ENCODE measurements around the gene UQCR11. TPM values are rescaled to one million over a fixed set of nuclear protein-coding genes. Genes with fewer than 3 reads are reported as not detected.

The UQCR11 gene
- total RNA-seq, 2 donors from 2014 or later = 32.7 to 51.9 TPM

GRCh38 chr19:1580382-1580781, 24.9 kb downstream of the UQCR11 start:
- DNase-seq (ENCODE audit: low spot score) = no peak
- H3K36me3 ChIP-seq = peaks cover 46% of the 10 kb centered on the region
- no peaks in the 10 kb centered on the region for H3K27me3 ChIP-seq (replicated peaks; ENCODE audit: insufficient read depth)
- H3K4me3 ChIP-seq = no peak overlapping the region
- TF ChIP-seq CTCF (IDR thresholded peaks at IDR 0.05) = no peak
- H3K27ac ChIP-seq = no peak overlapping the region
- no peak for ATAC-seq (ENCODE audit: insufficient number of reproducible peaks, low FRiP score, low read depth)
- H3K9me3 ChIP-seq = no peaks in the 10 kb centered on the region
- no peaks in the 10 kb centered on the region for H3K4me1 ChIP-seq (ENCODE audit: control insufficient read depth in 1 of 2, low read depth in 2 of 2)

DNA sequence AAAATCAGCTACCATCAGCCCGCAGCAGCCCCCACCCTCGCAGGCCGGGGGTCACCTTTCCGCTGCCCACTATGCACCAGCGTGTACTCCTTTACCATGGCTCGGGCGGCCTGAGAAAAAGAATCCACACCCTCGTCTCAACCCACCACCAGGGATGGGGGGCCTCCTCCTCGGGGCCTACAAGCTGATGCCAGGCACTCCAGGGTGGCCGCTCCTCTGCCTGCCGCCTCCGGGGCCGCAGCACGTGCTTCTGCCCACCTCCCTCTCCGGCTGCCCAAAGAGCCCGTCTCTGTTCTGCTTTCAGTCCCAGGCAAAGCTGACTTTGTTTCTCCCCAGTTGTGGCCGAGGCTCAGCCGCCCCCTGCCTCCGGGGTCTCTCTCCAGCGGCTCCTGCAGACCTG, 26.0 kb downstream of the UQCR11 start:
- no peak for TF ChIP-seq CTCF (IDR thresholded peaks at IDR 0.05)
- no peak overlapping the region for H3K4me3 ChIP-seq
- H3K9me3 ChIP-seq = no peaks in the 10 kb centered on the region
- no peak overlapping the region for H3K27ac ChIP-seq
- ATAC-seq (ENCODE audit: insufficient number of reproducible peaks, low FRiP score, low read depth) = no peak
- no peak for DNase-seq (ENCODE audit: low spot score)
- H3K36me3 ChIP-seq = peaks cover 46% of the 10 kb centered on the region
- no peaks in the 10 kb centered on the region for H3K27me3 ChIP-seq (replicated peaks; ENCODE audit: insufficient read depth)
- H3K4me1 ChIP-seq (ENCODE audit: control insufficient read depth in 1 of 2, low read depth in 2 of 2) = no peaks in the 10 kb centered on the region

DNA sequence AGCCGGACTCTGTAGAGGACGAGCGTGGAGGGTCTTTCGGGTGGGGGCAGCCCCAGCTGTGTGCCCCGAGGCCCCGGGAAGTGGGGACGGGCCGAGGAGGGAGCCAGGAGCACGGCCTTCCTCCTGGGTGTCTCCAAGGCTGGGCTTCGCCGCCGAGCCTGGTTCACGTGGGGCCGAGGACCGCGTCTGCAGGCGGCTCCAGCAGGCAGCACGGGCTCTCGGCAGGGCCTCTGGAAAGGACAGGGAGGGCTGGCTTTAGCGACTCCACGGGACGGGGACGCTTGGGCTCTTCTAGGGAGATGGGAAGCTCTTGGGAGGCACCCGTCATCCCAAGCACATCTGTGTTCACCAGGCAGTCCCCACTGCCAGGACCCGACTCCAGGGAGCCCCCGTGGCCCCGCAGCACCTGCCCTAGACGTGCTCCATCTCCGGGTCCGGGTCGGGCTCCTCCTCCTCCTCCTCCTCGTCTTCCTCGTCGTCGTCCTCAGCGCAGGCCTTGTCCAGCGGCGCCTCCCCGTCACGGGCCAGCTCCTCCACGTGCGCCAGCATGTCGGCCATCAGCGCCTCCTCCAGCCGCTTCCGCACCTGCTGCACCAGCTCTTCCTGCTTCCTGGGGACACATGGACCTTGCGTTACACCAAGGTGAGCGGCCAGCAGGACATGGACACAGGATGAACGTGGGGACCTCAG, 27.2 kb downstream of the UQCR11 start:
- ATAC-seq (ENCODE audit: insufficient number of reproducible peaks, low FRiP score, low read depth) = no peak
- Histone ChIP-seq H3K4me1 (ENCODE audit: control insufficient read depth in 1 of 2, low read depth in 2 of 2) (no peaks in the 10 kb centered on the region), H3K27me3 (replicated peaks; ENCODE audit: insufficient read depth) (no peaks in the 10 kb centered on the region), H3K36me3 (peaks cover 46% of the 10 kb centered on the region), H3K27ac (no peak overlapping the region), H3K4me3 (no peak overlapping the region), H3K9me3 (no peaks in the 10 kb centered on the region)
- no peak for TF ChIP-seq CTCF (IDR thresholded peaks at IDR 0.05)
- DNase-seq (ENCODE audit: low spot score) = no peak

DNA sequence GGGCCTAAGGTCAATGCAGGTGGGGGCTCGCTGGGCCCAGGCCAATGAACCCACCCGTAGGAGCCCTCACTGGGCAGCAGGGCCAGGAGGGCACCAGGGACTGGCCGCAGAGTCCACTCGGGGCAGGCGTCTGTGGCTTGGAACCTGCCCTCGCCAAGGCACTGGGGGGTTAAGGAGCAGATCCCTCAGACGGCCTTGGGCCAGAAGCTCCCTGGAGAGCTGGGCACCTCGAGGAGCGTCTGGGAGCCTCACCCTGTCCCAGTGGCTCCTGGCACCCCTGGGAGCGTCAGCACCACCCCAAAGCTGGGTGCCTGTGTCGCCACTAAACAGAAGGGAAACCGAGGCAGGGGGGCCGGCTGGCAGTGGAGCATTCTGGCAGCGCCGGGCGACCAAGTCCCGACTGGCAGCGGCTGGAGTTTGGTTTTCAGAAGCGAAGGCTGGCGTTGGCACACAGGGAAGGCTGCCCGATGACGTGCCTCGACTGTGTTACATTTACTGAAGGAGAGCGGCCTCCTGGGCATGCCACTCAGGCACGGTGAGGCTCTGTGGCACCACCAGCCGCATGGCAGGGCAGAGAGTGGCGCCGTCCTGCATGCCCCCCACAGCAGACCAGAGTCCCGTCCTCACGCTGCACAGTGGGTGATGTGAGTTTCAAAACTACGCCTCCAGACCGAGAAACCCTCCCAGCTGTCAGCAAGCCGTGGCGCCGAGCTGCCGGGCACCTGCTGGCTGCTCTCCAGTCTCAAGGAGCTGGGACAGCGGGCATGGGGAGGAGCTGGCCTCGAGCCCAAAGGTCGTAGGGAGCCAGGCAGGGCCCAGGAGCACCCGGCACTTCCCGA, 28.0 kb downstream of the UQCR11 start:
- no peaks in the 10 kb centered on the region for H3K27me3 ChIP-seq (replicated peaks; ENCODE audit: insufficient read depth)
- no peak overlapping the region for H3K27ac ChIP-seq
- ATAC-seq (ENCODE audit: insufficient number of reproducible peaks, low FRiP score, low read depth) (no peak), DNase-seq (ENCODE audit: low spot score) (no peak)
- no peak for TF ChIP-seq CTCF (IDR thresholded peaks at IDR 0.05)
- H3K36me3 ChIP-seq = peaks cover 40% of the 10 kb centered on the region
- H3K4me1 ChIP-seq (ENCODE audit: control insufficient read depth in 1 of 2, low read depth in 2 of 2) = no peaks in the 10 kb centered on the region
- no peaks in the 10 kb centered on the region for H3K9me3 ChIP-seq
- H3K4me3 ChIP-seq = no peak overlapping the region

DNA sequence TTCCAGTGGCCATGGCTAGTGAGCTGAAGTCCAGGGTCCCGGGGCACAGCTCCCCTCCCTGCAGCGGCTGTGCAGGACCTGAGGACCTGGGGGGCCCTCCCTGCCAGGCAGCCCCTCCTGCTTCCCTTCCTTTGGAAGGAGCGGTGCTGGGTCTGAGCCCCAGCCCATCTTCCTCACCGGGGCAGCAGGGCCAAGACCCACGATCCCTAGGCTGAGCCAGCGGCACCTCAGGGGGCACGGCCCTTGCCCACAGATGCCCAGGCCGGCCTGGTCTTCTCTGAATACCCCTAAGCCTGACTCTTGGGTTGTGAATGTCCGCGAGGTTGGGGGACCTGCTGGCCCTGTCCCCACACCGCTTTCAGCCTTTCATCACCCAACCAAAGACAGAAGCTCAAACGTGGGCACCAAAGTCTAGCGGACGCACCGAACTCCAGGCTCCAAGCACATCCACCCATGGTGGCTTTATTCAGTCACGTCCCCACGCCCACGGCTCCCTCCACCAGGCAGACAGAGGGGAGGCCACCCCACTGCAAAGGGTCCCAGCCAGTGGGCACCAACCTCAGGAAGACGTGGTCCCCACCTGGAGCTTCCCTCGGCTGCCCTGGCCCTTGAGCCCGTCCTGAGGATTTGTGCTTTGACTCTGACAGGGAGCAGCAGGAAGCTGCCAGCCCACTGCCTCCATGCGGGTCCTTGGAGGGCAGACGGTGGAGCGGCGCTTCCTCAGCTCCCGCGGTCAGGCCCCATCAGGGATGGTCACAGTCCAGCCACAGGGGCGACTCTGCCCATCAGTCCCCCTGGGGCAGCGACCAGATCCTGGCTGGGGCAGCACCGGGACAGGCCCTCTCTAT, 28.8 kb downstream of the UQCR11 start:
- ATAC-seq (ENCODE audit: insufficient number of reproducible peaks, low FRiP score, low read depth) = no peak

More for the DNA sequence above, 28.8 kb downstream of the UQCR11 start:
- TF ChIP-seq CTCF (IDR thresholded peaks at IDR 0.05) = no peak
- Histone ChIP-seq H3K27ac (no peak overlapping the region), H3K27me3 (replicated peaks; ENCODE audit: insufficient read depth) (no peaks in the 10 kb centered on the region), H3K4me3 (no peak overlapping the region), H3K9me3 (no peaks in the 10 kb centered on the region), H3K36me3 (peaks cover 34% of the 10 kb centered on the region), H3K4me1 (ENCODE audit: control insufficient read depth in 1 of 2, low read depth in 2 of 2) (no peaks in the 10 kb centered on the region)
- DNase-seq (ENCODE audit: low spot score) = no peak

Measured in thoracic aorta (tissue), 2 donors.